HG02840 (cell line): ENCODE results near the gene OBSCN.

Source experiments
- ATAC-seq: cut with Tn5 transposase; IDR thresholded peaks from one replicate; pipeline ENCODE4 v1.9.1; 2021; ENCODE audit warnings: mild to moderate bottlenecking, moderate library complexity, moderate number of reproducible peaks; ENCODE audit not compliant: unreplicated experiment, low FRiP score

Gene OBSCN

GRCh38 chr1:228420968-228421826 lies 213.4 kb downstream of the OBSCN start:
- ATAC-seq: no peak

GRCh38 chr1:228423404-228424053 lies 215.7 kb downstream of the OBSCN start:
- no peak for ATAC-seq

GRCh38 chr1:228424685-228425660 lies 217.1 kb downstream of the OBSCN start:
- ATAC-seq: no peak

GRCh38 chr1:228426518-228427175 lies 218.8 kb downstream of the OBSCN start:
- ATAC-seq: no peak

GRCh38 chr1:228428412-228428811 lies 220.6 kb downstream of the OBSCN start:
- no peak for ATAC-seq
